HEK293 (cell line): ENCODE data around the gene HOXA3.

Experiments used
- CTCF ChIA-PET: fragments of 350-600 bp; formaldehyde crosslinking; extraction: SDS; loops from one replicate; lab custom pipeline; 2021; ENCODE audit warnings: antibody characterized with exemption; lab: Yijun Ruan, JAX
- POLR2A ChIA-PET: fragments of 300-600 bp; formaldehyde crosslinking; extraction: SDS; loops from one replicate; lab custom pipeline; 2020; ENCODE audit warnings: antibody characterized with exemption, inconsistent platforms; lab: Yijun Ruan, JAX
- H3K27ac ChIP-seq: fragments of 200-500 bp; sonication (Bioruptor generic); 2 replicates; pipeline ENCODE4 v1.5.1; 2014; ENCODE audit warnings: low read depth, low read length, control low read depth, inconsistent platforms; ENCODE audit errors: extremely low read depth
- H3K36me3 ChIP-seq, 2 experiments: fragments of 200-500 bp in 1 of 2; sonication (Bioruptor generic) in 1 of 2; 1 replicate in 1 of 2; 2 replicates in 1 of 2; pipeline ENCODE4 v1.5.1; 2014 to 2017; ENCODE audit warnings: inconsistent platforms in 2 of 2, low read length in 2 of 2; ENCODE audit not compliant: control insufficient read depth in 2 of 2, insufficient read depth in 1 of 2
- H3K4me1 ChIP-seq: fragments of 200-500 bp; sonication (Bioruptor generic); 2 replicates; pipeline ENCODE4 v1.5.1; 2014; ENCODE audit warnings: mild to moderate bottlenecking, low read length, inconsistent platforms; ENCODE audit not compliant: control insufficient read depth, insufficient read depth
- H3K4me3 ChIP-seq: 2 replicates; pipeline ENCODE4 v1.5.1; 2011; ENCODE audit warnings: low read depth, mild to moderate bottlenecking, control low read depth, low read length, moderate library complexity
- H3K9me3 ChIP-seq: fragments of 200-500 bp; sonication (Bioruptor generic); 2 replicates; pipeline ENCODE4 v1.5.1; 2014; ENCODE audit warnings: low read depth, low read length, inconsistent platforms; ENCODE audit not compliant: control insufficient read depth, insufficient read depth
- BCL11B ChIP-seq: fragments of 450-650 bp; formaldehyde crosslinking; IDR thresholded peaks from 2 replicates; pipeline ENCODE4 v1.5.1; 2016; ENCODE audit warnings: low read depth, missing biosample characterization, missing genetic modification characterization
- RBAK ChIP-seq: fragments of 450-650 bp; formaldehyde crosslinking; IDR thresholded peaks from 2 replicates; pipeline ENCODE4 v1.5.1; 2016; ENCODE audit warnings: missing biosample characterization, missing genetic modification characterization
- SETDB1 ChIP-seq: IDR thresholded peaks from one replicate; pipeline ENCODE4 v1.6.1; 2017; ENCODE audit warnings: mild to moderate bottlenecking, low read length, moderate library complexity, mixed read lengths; ENCODE audit not compliant: insufficient read length
- TRIM28 ChIP-seq: IDR thresholded peaks from 2 replicates; pipeline ENCODE4 v1.6.1; 2011; ENCODE audit warnings: low read length, control low read depth, borderline replicate concordance
- ZBTB17 ChIP-seq: fragments of 450-650 bp; formaldehyde crosslinking; IDR thresholded peaks from 2 replicates; pipeline ENCODE4 v1.5.1; 2016; ENCODE audit warnings: missing biosample characterization, missing genetic modification characterization
- ZNF114 ChIP-seq: fragments of 450-650 bp; formaldehyde crosslinking; IDR thresholded peaks from 2 replicates; pipeline ENCODE4 v1.5.0; 2017; ENCODE audit warnings: missing biosample characterization, missing genetic modification characterization
- ZNF266 ChIP-seq: fragments of 450-650 bp; formaldehyde crosslinking; IDR thresholded peaks from 2 replicates; pipeline ENCODE4 v1.5.1; 2016; ENCODE audit warnings: missing biosample characterization, missing genetic modification characterization, low read depth
- ZNF433 ChIP-seq: fragments of 450-650 bp; formaldehyde crosslinking; IDR thresholded peaks from 2 replicates; pipeline ENCODE4 v1.5.1; 2016; ENCODE audit warnings: missing biosample characterization, missing genetic modification characterization, low read depth
- ZNF48 ChIP-seq: fragments of 450-650 bp; formaldehyde crosslinking; IDR thresholded peaks from 2 replicates; pipeline ENCODE4 v1.5.1; 2016; ENCODE audit warnings: missing biosample characterization, missing genetic modification characterization
- ZNF488 ChIP-seq: fragments of 450-650 bp; formaldehyde crosslinking; IDR thresholded peaks from 2 replicates; pipeline ENCODE4 v1.5.1; 2016; ENCODE audit warnings: missing biosample characterization, missing genetic modification characterization
- ZNF510 ChIP-seq: fragments of 450-650 bp; formaldehyde crosslinking; IDR thresholded peaks from 2 replicates; pipeline ENCODE4 v1.5.1; 2018; ENCODE audit warnings: mild to moderate bottlenecking, missing genetic modification characterization, missing biosample characterization; ENCODE audit not compliant: insufficient replicate concordance
- ZNF558 ChIP-seq: fragments of 450-650 bp; formaldehyde crosslinking; IDR thresholded peaks from 2 replicates; pipeline ENCODE4 v1.5.1; 2016; ENCODE audit warnings: missing biosample characterization, missing genetic modification characterization
- TF ChIP-seq, protein P1 (sequence below): fragments of 450-650 bp; formaldehyde crosslinking; IDR thresholded peaks from 2 replicates; pipeline ENCODE4 v1.5.1; 2016; ENCODE audit warnings: missing biosample characterization, missing genetic modification characterization, low read depth

HOXA3 gene

DNA sequence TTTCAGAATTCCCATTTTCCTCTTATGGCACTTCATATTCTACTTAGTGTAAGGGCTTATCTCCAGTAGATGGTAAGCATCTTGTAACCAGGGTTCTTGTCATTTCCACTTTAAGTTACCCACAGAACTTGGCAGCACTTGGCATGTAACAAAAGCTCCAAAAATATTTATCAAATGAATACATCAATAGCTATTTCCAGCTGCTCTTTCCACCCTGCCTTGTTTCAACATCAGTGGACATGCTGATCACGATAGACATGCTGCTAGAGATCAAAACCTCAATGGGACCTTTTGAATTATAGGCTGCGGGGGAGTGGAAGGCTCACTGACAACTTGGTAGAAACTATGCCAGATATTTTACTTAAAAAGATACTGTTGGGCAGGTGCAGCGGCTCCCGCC lies 89.4 kb downstream of the HOXA3 start:
- Histone ChIP-seq H3K27ac (no peak overlapping the region), H3K4me3 (no peak overlapping the region), H3K36me3 (no peaks in the 10 kb centered on the region), H3K9me3 (no peaks in the 10 kb centered on the region), H3K4me1 (0 out of 2 replicates have a peak, but pooled peaks cover 2% of the 10 kb centered on the region)
- ChIA-PET POLR2A (no interaction called here), CTCF (no interaction called here)
- TF ChIP-seq ZNF488 (no peak), BCL11B (tag by site-specific recombination) (no peak), ZNF433 (tag by site-specific recombination) (no peak), SETDB1 (no peak), ZBTB17 (tag by site-specific recombination) (no peak), ZNF48 (tag by site-specific recombination) (no peak), RBAK (tag by site-specific recombination) (no peak), ZNF510 (tag by site-specific recombination) (no peak), TRIM28 (no peak), ZNF114 (tag by site-specific recombination) (no peak), ZNF558 (tag by site-specific recombination) (no peak), ZNF266 (tag by site-specific recombination) (no peak)
- TF ChIP-seq, protein P1, sequence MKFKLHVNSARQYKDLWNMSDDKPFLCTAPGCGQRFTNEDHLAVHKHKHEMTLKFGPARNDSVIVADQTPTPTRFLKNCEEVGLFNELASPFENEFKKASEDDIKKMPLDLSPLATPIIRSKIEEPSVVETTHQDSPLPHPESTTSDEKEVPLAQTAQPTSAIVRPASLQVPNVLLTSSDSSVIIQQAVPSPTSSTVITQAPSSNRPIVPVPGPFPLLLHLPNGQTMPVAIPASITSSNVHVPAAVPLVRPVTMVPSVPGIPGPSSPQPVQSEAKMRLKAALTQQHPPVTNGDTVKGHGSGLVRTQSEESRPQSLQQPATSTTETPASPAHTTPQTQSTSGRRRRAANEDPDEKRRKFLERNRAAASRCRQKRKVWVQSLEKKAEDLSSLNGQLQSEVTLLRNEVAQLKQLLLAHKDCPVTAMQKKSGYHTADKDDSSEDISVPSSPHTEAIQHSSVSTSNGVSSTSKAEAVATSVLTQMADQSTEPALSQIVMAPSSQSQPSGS: no peak
